Ovary (tissue), 3 donors: Measurements from ENCODE around the gene SPDYC.

Experiments used
- EP300 ChIP-seq: sonication (generic); formaldehyde crosslinking; IDR thresholded peaks from one replicate; pipeline ENCODE4 v1.6.1; 2017; ENCODE audit warnings: antibody characterized with exemption
- POLR2A ChIP-seq: fragments of 450-650 bp; IDR thresholded peaks from one replicate; pipeline ENCODE4 v1.6.1; 2017; ENCODE audit warnings: antibody characterized with exemption, mild to moderate bottlenecking, moderate library complexity
- TF ChIP-seq, protein P1 (sequence below), 3 donors: fragments of 450-650 bp in 2 of 3; fragments of 200-600 bp in 1 of 3; IDR thresholded peaks; one replicate each; pipeline versions ENCODE4 v1.5.1 to v1.8.0; 2016 to 2022; ENCODE audit warnings: antibody characterized with exemption in 3 of 3, mild to moderate bottlenecking in 1 of 3
- donor health status: DM: no; HTN: no; CAD: no.

DNA sequence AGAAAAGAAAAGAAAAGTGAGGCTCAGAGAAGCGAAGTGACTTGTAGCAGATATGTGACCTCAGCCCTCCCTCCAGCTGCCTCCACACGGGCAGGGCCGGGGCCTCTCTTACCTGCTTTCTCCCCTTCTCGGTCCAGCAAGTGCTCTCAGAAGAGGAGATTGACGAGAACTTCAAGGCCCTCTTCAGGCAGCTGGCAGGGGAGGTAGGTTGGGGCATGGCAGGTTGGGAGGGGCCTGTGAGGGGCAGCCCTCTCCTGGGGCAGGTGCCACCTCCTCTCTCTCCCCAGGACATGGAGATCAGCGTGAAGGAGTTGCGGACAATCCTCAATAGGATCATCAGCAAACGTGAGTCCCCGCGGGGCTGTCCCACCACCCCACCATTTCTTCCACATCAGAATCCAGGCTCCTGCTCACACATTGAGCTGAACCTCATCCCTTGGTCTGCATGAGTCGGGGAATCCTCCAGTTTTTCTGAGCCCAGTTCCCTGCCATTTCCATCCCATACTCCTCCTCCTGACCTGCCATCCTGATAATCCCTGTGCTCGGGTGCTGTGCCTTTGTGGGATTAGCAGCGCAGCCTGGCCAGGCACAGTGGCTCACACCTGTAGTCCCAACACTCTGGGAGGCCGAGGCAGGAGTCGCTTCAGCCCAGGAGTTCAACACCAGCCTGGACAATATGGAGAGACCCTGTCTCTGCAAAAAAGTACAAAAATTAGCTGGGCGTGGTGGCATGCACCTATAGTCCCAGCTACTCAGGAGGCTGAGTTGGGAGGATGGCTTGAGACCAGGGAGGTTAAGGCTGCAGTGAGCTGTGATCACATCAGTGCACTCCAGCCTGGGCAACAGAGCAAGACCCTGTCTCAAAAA is 38.1 kb downstream of the SPDYC start:
- TF ChIP-seq, protein P1, sequence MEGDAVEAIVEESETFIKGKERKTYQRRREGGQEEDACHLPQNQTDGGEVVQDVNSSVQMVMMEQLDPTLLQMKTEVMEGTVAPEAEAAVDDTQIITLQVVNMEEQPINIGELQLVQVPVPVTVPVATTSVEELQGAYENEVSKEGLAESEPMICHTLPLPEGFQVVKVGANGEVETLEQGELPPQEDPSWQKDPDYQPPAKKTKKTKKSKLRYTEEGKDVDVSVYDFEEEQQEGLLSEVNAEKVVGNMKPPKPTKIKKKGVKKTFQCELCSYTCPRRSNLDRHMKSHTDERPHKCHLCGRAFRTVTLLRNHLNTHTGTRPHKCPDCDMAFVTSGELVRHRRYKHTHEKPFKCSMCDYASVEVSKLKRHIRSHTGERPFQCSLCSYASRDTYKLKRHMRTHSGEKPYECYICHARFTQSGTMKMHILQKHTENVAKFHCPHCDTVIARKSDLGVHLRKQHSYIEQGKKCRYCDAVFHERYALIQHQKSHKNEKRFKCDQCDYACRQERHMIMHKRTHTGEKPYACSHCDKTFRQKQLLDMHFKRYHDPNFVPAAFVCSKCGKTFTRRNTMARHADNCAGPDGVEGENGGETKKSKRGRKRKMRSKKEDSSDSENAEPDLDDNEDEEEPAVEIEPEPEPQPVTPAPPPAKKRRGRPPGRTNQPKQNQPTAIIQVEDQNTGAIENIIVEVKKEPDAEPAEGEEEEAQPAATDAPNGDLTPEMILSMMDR (IDR thresholded peaks at IDR 0.05), result no peak
- TF ChIP-seq POLR2A (no peak), EP300 (no peak)
